ENCODE results near the gene BMPR1A.

- TF ChIP-seq POLR2A (IDR thresholded peaks at IDR 0.05; ENCODE audit: low read length) (no peak), GATA1 (IDR thresholded peaks at IDR 0.05; ENCODE audit: low read depth, low read length) (no peak)
Measured at GRCh38 chr10:86790394-86790793, 34.0 kb downstream of the BMPR1A start.
